Stimulated activated CD8-positive, alpha-beta memory T cell treated with anti-CD3 and anti-CD28 coated beads, Interleukin-4, amount 100 ng/mL, for 24 hours (primary cell): ENCODE measurements around the gene ASCL4.

Experiments
- DNase-seq: peaks from one replicate; pipeline ENCODE4 v3.0.0-alpha.2; 2020; ENCODE audit warnings: low read depth

ASCL4 gene

DNA sequence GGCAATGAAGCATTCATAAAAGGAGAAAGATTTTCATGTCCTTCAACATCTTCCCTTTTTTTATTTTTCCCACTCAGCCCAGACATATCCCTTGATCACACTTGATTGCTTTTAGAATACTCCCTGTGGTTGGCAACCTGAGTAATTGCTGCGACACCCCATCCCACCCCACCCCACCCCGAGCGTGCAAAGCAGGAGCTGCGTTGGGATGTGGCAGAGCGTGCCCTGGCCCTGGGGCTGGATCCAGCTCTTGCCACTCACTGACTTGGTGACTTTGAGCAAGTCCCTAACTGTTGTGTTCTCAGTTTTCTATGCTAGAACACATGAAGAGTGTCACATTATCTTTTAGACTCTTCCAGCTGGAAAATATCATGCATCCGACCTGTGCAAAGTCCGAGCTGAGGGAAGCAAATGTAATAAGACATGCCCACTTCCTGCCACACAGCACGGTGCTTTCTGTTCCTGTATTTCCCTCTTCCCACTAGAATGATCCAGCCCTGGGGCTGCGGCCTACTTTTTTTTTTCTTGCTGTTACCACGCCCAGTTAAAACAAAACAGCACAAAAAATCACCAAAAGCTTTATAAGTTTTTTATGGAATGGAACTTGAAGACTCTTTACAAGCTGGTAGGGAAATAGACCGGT lies 4.0 kb downstream of the ASCL4 start:
- no peak for DNase-seq

DNA sequence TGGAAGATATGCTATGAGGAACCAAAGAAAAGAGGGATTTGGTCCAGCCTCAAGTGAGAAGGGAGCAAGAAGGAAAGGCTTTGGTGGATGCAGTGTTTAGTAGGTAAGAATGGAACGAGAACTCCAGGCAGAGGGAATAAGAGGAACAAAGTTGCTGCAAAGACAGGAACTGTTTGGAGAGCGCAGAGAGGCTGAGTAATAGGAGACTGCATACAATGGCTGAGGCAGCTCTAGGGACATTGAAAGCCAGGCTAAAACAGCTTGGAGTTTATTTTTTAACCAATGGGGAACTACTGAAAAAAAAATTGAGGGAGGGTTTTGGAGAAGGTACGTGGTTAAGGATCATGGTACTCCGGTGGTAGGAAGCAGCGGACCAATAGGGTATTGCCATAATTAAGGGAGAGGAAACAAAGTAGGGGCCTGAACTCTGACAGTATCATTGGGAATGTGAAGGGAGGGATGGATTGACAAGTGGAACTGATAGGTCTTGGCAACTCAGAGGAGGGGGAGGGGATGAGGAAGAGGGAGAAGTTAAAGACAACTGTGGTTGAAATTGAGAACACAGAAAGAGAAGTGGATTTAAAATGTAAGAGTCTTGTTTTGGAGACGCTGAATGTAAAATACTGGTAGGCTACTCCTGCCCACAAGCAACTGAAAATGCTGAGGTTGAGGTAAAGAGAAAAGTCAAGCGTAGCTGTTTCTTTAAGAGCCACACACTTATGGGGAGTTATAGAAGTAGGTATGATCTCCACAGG lies 4.8 kb downstream of the ASCL4 start:
- DNase-seq = no peak

DNA sequence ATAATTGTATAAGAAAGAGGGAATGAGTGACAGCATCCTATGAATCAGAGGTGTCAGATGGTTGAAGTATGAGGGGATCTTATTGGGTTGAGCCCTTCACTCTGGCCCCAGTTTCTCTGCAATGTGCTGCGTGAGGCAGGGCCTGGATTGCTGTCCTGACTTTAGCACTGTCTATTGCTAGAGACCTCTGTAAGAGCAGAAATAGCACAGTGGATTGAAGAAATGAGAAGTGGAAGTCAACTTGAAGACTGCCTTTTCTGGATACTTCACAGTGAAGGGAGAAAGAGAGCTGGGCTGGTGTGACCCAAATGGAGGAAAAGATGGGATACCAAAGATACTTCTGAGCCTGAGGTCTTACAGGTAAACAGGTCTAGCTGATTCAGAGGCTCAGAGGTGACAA lies 5.8 kb downstream of the ASCL4 start:
- DNase-seq = no peak

DNA sequence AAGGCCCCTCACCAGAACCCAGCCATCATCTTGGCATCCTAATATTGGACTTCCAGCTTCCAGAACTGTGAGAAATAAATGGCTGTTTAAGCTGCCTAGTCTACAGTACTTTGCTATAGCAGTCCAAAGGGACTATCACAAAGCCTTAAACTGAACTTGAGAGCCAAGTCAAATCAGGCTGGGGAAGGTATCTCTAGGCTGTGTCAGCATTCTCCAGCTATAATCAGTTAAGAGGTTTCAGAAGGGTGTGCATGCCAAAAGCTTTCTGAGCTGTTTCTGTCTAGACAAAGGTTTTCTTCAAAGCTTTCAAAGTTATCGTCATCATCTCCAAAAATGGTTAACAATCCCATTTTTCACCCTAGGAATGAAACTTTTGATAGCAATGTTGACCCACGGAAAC lies 7.6 kb downstream of the ASCL4 start:
- no peak for DNase-seq

DNA sequence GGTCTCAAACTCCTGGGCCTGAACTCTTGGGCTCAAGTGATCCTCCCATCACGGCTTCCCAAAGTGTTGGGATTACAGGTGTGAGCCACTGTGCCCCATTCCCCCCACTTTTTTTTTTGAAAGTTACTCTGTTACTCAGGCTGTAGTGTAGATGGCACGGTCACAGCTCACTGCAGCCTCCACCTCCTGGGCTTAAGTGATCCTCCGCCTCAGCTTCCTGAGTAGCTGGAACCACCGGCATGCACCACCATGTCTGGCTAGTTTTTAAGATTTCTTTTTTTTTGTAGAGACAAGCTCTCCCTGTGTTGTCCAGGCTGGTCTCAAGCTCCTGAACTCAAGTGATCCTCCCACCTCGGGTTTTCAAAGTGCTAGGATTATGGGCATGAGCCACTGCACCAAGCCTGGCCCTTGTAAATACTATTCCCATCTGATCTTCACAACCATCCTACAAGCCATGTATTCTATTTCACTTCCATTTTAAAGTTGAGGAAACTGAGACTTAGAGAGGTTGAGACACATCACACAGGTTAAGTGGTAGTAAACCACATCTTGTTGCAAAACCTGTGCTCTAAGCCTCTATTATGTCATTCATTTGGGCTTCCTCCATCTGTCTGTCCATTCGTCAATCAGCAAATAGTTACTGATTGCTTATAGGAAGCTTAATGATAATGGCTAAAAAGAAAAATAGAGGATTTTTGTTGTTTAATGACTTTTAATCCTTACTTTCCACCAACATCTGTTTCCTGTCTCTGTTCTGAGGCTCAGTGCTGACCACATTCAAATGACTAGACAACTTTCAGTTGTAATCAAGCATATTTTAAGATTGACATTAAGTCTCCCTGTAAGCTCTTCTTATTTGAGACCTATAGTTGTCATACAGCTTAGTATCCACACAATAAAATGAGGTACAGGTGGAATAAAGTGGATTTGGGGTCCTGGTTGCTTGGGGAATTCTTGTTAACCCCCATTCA lies 9.2 kb downstream of the ASCL4 start:
- DNase-seq = no peak

DNA sequence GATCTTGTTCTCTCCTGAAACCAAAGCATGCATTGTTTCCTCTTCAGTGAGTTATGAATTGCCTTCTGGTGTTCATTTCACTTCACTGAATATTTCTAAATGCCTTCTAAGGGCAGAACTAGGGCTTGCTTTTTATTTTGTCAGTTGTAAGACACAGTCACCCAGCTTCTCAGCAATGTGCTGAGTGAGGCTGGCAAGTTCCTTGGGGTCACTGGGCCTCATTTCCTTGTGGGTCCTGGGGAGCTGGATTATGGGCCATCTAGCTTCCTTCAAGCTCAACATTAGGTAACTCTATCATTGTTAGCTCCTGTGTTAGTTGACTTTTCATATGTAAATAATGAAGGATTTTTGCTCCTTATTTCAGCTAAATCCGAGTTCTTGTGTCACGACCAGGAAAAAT lies 13.8 kb downstream of the ASCL4 start:
- DNase-seq = no peak

DNA sequence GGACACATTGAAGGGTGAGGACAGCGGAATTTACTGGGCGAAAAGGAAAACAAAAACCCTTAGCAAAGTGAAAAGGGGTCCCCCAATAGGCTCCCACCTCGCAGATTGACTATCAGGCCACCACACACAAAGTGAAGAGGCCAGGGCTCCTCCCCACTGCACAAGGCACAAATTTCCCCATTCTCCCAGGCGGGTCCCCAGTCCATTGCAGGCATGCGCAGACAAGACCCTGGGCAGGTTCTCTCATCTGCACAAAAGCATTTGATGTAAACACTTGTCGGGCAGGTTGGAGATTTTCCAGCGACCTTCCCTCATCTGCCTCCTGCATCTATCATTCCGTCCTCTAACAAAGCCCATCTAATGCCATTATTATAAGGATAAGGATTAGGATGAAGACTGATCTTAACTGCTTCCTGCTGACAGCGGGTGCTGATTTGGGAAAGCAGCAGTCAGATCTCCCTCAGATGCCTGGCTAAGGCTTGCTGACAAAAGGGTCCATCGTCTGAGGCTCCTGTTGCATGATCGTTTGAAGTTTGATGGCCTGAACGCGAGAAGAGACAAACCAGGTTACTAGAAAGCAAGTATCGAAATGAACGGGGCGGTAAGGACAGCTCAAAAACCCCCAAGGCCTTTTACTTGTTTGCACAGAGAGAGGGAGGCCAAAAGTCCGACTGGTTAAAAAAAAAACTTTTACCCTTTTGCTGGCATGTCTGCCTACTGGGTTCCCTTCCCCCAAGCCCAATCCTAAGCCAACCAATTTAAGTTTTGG lies 14.4 kb downstream of the ASCL4 start:
- DNase-seq = no peak

DNA sequence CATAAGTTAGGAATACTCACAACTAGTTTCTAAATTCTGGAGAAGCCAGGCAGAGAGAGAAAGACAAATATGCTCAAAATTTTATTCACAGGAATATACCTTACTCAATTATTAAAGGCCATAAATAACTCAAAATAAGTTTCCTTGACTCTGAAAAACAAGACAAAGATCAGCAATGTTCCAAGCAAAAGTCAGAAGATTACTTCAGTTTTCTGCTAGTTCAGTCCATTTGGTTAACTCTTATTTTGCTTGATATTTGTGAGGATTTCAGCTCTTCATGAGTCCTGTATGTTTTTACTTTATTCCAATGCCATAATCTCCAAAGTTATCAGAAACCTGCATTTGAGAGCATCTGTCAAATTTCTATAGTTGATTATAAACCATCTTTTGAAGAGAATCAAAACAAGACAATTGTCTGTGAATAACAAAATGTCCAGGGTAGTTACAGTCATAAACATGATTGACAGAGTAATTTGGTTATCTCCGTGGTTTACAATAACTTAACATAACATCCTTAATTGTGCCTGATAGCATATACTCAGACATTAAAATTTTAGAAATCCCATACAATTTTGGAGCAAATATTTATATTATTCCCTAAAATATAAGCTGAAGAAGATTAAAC lies 17.1 kb downstream of the ASCL4 start:
- no peak for DNase-seq

DNA sequence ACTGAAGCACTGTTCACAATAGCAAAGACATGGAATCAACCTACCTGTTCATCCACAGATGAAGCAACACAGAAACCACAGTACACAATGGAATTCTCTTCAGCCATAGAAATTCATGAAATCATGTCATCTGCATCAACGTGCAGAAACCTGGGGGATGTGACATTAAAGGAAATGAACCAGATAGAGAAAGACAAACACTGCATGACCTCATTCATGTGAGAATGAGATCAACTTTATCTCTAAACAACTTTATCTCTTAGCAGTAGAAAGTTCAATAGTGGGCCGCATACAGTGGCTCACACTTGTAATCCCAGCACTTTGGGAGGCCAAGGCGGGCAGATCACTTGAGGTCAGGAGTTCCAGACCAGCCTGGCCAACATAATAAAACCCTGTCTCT lies 19.9 kb downstream of the ASCL4 start:
- DNase-seq = no peak

DNA sequence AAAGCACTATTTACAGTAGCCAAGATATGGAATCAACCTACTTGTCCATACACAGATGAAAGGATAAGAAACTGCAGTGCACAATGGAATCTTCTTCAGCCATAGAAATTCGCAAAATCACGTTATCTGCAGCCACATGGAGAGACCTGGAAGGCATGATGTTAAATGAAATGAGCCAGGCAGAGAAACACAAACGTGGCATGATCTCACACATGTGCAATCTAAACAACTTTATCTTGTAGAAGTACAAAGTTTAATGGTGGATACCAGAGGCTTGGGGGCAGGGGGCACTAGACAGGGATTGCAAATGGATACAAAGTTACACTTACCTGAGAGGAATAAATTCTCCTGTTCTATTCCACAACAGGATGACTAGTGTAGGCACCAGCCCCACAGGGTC lies 24.1 kb downstream of the ASCL4 start:
- DNase-seq = no peak

DNA sequence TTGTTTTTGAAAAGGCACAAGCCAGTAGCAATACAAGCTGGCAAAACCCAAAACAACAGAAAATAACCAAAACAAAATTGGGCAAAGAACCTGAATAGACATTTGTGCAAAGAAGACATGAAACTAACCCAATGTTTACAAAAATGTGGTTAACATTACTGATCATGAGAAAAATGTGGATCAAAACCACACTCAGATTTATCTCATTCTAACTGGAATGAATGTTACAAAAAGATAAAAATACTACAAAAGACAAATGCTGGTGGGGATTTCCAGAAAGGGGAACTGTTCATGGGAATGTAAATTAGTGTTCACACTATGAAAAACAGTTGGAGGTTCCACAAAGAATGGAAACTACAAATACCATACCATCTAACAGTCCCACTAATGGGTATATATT lies 26.6 kb downstream of the ASCL4 start:
- no peak for DNase-seq

DNA sequence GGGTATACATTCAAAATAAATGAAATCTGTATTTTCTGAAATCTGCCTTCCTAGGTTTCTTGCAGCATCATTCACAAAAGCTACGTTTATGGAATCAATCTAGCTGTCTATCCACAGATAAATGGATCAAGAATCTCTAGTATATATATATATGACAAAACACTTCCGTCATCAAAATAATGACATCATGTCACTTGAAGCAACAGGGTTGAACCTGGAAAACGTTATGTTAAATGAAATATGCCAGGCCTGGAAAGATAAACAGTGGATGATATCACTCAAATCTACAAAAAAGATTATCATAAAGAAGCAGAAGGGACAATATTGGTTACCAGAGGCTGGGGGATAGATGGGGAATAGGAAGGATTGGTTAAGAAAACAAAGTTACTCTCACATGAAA lies 28.6 kb downstream of the ASCL4 start:
- no peak for DNase-seq

DNA sequence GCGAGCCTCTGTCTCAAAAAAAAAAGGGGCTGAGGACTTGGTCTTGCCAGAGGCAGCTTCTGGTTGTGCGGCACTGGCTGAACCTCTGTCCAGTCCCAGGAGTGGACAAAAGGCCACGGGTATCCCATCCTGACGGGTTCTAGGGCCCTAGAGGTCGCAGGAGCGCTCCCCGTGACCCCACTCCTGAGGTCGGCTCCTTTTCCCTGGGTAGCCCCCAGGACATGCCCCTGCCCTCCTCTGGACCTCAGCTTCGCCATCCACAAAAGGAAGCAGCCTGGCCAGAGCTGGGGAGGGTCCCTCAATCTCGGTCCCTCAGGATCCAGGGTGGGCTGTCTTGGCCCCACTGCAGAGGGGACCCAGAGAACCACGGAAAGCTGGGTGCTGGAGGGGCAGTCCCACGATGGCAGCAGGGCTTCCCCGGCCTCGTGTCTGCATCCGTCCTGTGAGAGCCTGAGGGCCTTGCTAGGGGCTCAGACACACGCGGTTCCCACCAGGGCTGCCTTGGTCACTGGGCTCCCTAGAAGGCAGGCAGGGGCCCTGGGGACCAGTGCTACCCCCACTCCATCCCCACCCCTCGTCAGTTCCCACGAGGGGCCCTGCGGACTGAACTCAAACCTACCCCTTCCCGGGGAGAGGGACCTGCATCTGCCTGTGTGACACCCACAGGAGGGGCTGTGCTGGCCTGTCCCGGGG lies 31.1 kb downstream of the ASCL4 start:
- DNase-seq = no peak

DNA sequence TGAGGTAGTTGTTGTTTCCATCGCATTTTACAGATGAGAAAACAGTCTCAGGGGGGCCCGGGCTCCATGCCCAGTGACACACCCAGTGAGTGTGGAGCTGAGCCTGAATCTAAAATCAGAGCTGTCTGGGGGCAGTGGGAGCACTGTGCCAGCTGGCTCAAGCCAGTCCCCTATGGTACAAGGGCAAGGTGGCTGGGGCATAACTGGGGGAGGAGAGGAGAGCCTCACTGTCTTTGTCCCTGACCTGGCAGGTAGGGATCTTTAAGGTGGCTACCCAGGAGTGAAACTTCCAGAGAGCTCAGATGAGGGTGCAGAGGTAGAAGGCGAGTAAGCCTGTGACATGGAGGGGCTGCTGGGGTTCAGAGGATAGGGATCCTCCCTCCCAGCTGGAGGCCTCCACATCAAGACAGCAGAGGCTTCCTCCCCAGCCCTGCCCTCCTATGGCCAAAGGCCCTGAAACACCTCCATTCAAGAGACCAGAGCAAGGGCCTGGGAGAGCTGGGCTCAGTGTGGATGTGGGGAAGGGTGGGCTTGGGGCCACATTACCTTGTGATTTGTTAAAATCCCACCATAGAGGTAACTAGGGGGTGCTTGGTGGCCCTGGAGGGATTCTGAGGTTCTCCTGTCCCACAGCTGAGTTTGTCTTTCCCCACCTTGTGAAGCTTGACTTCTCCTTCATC lies 33.1 kb downstream of the ASCL4 start:
- DNase-seq = no peak

DNA sequence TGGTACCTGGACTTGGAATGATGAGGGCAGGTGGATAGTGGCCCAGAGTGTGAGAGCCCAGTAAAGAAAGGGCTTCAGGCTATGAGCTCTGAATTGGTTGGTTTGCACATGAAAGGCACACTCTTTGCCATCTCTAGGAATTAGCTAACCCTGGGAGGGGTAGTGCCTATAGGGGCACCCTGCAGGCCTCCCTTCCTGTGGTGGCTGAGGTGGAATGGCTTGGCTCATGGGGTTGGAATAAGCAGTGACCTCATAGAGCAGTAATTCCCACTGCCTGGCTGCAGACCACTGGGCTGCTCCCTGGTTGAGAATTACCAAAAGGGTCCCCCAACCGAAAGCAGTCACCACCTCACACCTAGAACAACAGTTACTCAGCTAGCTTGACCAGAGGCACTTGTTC lies 42.7 kb downstream of the ASCL4 start:
- DNase-seq = no peak

DNA sequence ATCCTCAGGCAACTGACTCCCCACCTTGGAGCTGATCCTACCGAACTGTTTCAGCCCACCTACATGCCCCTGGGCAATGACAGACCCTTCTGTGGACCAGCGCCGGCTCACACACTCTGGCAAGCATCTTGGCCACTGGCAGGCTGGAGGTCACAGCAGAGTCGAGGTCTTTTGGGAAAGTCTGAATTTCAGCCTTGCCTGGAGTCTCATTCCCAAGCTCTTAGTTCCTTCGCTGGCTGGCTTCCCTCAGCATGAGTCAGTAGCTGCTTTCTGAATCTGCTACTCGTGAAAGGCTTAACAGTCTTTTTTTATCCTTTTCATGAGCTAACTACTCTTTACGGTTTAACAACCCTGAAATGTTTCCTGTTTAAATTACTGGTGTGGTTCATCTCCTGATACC lies 44.5 kb downstream of the ASCL4 start:
- DNase-seq = no peak

DNA sequence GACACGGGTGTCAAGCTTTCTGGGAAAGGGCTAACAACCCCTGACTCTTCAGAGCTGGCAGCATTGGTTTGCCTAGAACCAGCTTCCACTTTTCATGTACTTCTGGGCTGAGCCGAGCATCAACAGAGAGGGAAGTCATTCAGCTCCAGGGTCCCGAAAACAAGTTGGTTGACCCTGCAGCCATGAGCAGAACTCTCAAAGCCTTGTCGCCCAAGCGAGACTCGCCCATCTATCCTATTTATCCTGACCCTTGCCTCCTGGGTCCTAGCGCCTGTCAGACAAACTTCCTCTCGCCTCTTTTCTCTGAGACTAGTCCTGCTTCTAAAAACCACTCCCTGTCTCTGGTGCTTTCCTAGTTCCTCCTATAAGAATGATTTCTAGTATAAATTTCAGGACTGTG lies 47.9 kb downstream of the ASCL4 start:
- no peak for DNase-seq
